ENCODE data around the gene CHD6.

DNA sequence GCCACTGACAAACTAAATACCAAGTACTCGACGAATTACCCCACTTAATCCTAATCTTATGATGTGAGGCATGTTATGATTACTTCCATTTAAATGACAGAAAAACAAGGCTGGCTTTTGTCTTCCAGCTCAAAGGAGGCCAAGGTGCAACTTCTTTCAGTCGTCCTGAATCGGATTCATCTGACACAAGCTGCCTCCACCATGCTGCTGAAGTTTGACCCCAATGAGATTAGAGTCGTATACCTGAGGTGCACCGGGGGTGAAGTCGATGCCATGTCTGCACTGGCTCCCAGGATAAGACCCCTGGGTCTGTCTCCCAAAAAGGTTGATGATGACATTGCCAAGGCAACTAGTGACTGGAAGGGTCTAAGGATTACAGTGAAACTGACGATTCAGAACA is 71.0 kb downstream of the CHD6 start:
- TF ChIP-seq, protein P1, sequence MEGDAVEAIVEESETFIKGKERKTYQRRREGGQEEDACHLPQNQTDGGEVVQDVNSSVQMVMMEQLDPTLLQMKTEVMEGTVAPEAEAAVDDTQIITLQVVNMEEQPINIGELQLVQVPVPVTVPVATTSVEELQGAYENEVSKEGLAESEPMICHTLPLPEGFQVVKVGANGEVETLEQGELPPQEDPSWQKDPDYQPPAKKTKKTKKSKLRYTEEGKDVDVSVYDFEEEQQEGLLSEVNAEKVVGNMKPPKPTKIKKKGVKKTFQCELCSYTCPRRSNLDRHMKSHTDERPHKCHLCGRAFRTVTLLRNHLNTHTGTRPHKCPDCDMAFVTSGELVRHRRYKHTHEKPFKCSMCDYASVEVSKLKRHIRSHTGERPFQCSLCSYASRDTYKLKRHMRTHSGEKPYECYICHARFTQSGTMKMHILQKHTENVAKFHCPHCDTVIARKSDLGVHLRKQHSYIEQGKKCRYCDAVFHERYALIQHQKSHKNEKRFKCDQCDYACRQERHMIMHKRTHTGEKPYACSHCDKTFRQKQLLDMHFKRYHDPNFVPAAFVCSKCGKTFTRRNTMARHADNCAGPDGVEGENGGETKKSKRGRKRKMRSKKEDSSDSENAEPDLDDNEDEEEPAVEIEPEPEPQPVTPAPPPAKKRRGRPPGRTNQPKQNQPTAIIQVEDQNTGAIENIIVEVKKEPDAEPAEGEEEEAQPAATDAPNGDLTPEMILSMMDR (IDR thresholded peaks at IDR 0.05), result no peak
- TF ChIP-seq POLR2AphosphoS5 (IDR thresholded peaks at IDR 0.05) (no peak), POLR2A (IDR thresholded peaks at IDR 0.05; ENCODE audit: low read depth) (no peak), EP300 (IDR thresholded peaks at IDR 0.05) (no peak)

Measured in esophagus muscularis mucosa (tissue), 4 donors.